AG09309 (cell line): ENCODE results near the gene TNFRSF4.

Experiments used
- DNase-seq: peaks from one replicate; pipeline ENCODE4 v3.0.0-alpha.2; 2010; ENCODE audit warnings: low read depth
- H3K4me3 ChIP-seq: 2 replicates; pipeline ENCODE4 v1.5.1; 2011; ENCODE audit warnings: mild to moderate bottlenecking, low read depth, low read length, moderate library complexity; ENCODE audit not compliant: control insufficient read depth
- TF ChIP-seq, protein P1 (sequence below): IDR thresholded peaks from 2 replicates; pipeline ENCODE4 v1.5.1; 2011; ENCODE audit warnings: mild to moderate bottlenecking, low read depth, low read length, inconsistent platforms; ENCODE audit not compliant: insufficient read depth, control insufficient read depth; ENCODE audit errors: missing control alignments

TNFRSF4 gene

GRCh38 chr1:1175221-1176062 is 38.5 kb downstream of the TNFRSF4 start:
- TF ChIP-seq, protein P1, sequence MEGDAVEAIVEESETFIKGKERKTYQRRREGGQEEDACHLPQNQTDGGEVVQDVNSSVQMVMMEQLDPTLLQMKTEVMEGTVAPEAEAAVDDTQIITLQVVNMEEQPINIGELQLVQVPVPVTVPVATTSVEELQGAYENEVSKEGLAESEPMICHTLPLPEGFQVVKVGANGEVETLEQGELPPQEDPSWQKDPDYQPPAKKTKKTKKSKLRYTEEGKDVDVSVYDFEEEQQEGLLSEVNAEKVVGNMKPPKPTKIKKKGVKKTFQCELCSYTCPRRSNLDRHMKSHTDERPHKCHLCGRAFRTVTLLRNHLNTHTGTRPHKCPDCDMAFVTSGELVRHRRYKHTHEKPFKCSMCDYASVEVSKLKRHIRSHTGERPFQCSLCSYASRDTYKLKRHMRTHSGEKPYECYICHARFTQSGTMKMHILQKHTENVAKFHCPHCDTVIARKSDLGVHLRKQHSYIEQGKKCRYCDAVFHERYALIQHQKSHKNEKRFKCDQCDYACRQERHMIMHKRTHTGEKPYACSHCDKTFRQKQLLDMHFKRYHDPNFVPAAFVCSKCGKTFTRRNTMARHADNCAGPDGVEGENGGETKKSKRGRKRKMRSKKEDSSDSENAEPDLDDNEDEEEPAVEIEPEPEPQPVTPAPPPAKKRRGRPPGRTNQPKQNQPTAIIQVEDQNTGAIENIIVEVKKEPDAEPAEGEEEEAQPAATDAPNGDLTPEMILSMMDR = no peak
- no peak overlapping the region for H3K4me3 ChIP-seq
- no peak for DNase-seq

GRCh38 chr1:1173793-1174415 is 40.0 kb downstream of the TNFRSF4 start, which contains the start of gene TTLL10:
TSS of gene TTLL10 (plus strand) at chr1:1173880. CDS start at chr1:1179216, 5,336 bp downstream.
- no peak for DNase-seq
- TF ChIP-seq, protein P1 = no peak
- H3K4me3 ChIP-seq = no peak within 1 kb of the TSS

DNA sequence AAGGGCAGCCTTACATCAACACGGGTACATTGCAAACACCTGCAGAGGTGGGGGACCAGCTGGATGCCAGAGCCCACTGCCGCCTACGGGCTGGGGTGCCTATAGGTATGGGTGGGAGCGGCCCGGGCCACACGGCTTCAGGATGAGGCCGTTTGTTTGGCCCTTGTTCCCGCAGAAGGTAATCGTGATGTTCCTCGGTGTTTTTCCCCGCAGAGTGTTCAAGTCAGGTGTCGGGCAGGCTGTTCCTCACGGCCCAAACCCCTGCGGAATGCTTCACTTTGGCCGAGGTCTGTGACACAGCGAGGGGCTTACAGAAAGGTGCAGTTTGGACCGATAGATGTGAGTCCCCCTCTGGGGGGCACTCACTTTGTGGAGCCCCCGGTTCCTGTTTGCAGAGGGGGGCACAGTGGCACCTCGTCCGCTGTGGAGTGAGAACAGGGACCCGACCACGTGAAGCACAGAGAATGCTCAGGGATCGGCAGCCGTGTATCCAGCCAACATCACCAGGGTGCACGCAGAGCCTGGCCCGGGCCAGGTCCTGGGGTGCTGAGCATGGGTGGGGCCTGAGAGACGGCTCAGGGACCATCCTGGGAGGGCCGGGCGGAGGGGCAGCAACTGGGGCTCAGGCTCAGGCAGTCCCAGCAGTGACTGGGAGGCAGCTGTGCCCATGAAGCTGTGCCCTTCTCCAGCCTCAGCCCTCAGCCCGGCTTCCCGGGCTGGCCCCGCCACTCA is 40.7 kb downstream of the TNFRSF4 start:
- DNase-seq = no peak
- TF ChIP-seq, protein P1 = no peak
- no peak overlapping the region for H3K4me3 ChIP-seq

DNA sequence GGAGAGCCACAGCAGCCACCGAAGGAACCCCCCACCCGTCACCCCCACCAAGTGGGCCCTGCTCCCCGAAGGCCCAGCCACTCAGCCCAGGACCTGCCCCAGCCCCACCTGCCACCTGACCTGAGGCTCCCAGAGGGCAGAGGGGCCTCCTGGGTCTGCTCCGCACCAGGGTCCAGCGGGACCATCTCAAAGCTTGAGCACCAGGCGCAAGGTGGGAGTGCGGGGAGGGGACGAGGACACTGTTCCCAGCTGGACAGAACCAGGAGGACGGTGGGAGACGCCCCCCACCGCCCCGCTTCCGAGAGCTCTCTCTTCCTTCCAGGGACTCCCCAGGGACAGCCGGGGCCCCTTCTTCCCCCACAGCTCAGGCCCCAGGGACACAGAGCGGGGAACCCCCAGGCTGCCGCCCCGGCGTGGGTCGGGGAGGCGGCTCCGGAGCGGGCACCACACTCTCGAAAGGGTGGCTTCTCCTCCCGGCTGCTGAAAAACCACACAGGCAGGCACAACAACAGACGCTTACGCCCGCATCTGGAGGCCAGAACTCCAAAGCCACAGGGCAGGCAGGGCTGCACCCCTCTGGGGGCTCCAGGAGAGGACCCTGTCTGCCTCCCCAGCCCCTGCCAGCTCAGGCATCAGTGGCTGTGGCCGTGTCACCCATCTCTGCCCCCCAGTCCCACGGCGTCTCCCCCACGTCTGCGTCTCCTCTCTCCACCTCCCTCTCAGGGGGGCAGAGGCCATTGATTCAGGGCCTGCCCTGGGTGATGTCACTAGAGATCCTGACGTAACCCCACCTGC is 42.2 kb downstream of the TNFRSF4 start:
- no peak overlapping the region for H3K4me3 ChIP-seq
- TF ChIP-seq, protein P1 = no peak
- no peak for DNase-seq

DNA sequence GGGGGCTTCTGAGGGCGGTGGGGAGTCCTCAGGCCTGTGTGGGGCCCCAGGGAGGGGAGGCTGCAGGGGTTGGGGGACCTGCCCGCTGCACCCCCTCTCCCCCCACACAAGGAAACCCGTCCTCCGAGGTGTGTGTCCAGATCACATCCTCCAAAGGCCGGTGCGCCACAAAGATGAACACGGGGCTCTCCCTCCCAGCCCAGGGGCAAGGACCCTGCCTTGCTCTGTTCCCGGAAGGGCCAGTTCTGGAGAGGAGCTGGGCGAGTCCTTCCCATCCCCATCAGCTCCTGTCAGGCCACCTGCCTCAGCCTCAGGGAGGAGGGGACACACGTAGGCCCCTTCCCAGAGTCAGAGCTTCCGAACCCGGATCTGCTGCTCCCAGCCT is 42.8 kb downstream of the TNFRSF4 start:
- DNase-seq = no peak
- TF ChIP-seq, protein P1 = no peak
- H3K4me3 ChIP-seq = no peak overlapping the region
